ENCODE results near the gene ROCK2. TPM values are rescaled to one million over a fixed set of nuclear protein-coding genes. Genes with fewer than 3 reads are reported as not detected.
A peak's percentile ranks its signal among the peaks of the same experiment; 100 is the strongest.

The ROCK2 gene
- total and polyA plus RNA-seq, 9 of the 15 experiments (the other 6 are each of a cell fraction or from before 2014, with no cell fraction given), result 4.9 to 30.6 (median 14.3) TPM

GRCh38 chr2:11234309-11234708 lies 110.1 kb downstream of the ROCK2 start:
- Histone ChIP-seq H3K4me3 (no peak overlapping the region), H3K9me3 (replicated peaks; ENCODE audit: control insufficient read depth, insufficient read depth, low read depth, low read length) (no peaks in the 10 kb centered on the region), H3K9ac (ENCODE audit: insufficient read depth in 1 of 2, low read depth in 2 of 2, low read length in 2 of 2) (no peak overlapping the region), H3K4me1 (replicated peaks in 1 of 2; ENCODE audit: control insufficient read depth in 2 of 2, insufficient read depth in 2 of 2, low read length in 2 of 2) (no peaks in the 10 kb centered on the region; a peak in 1 of 5 replicates), H3K27me3 (ENCODE audit: control insufficient read depth in 2 of 2, insufficient read depth in 2 of 2, low read length in 2 of 2) (no peaks in the 10 kb centered on the region), H3K9me1 (ENCODE audit: control insufficient read depth, insufficient read depth, low read length) (no peaks in the 10 kb centered on the region), H3K79me2 (ENCODE audit: control insufficient read depth, insufficient read depth, low read length) (peaks cover 8% of the 10 kb centered on the region), H3K27ac (ENCODE audit: extremely low read depth, low read depth, low read length) (no peak overlapping the region), H3K4me2 (ENCODE audit: insufficient read depth, low read length) (no peak overlapping the region), H2AFZ (ENCODE audit: low read depth, low read length) (no peak overlapping the region), H3K36me3 (ENCODE audit: control insufficient read depth, insufficient read depth, low read length) (peaks cover 8% of the 10 kb centered on the region; the same call in 1 of the 3 replicates), H4K20me1 (replicated peaks; ENCODE audit: control insufficient read depth, insufficient read depth, low read length) (no peaks in the 10 kb centered on the region)
- intact Hi-C loops (cut with micrococcal nuclease) (loop anchor here (1.0 to 10.0 kb wide), 3 partner anchors 88 to 178 kb away; a partner anchor contains a TSS), in situ Hi-C loops (cut with MboI) (loop anchor here (25.0 kb wide), 1 partner anchor 178 kb away; no protein-coding TSS in a partner anchor)
- ATAC-seq, result no peak
- BruUV-seq (replicated peaks), result no TSS peak
- ChIA-PET POLR2A (no interaction called here), CTCF (ENCODE audit: low intra/inter-chr PET ratio) (interaction anchor here (1.0 to 2.8 kb wide), 2 partner anchors 178 to 348 kb away, joined by 3 to 23 read pairs; no protein-coding TSS in a partner anchor)
- WGBS (ENCODE audit: insufficient coverage, low coverage, missing lambda C conversion rate), result 0% methylated on average over 1 of the region's 1 CpG
- no peak for DNase-seq (ENCODE audit: extremely low read depth in 1 of 4, low spot score in 3 of 4)
- no peak for FAIRE-seq
- peak in 2 of 3 experiments; percentile 8 to 57; a peak in 3 of 6 replicates for TF ChIP-seq CTCF (IDR thresholded peaks at IDR 0.05 in 2 of 3, conservative IDR thresholded peaks at IDR 0.05 in 1 of 3; ENCODE audit: insufficient read depth in 2 of 3, low read depth in 1 of 3, low read length in 3 of 3)
- TF ChIP-seq ZBTB34 (CRISPR knock-in tag; IDR thresholded peaks at IDR 0.05), result no peak
- peak; percentile 89; the same call in 1 of the 2 replicates for TF ChIP-seq ARID3A (IDR thresholded peaks at IDR 0.05; ENCODE audit: borderline replicate concordance, low read depth, low read length)
- peak; percentile 58 for TF ChIP-seq DACH1 (IDR thresholded peaks at IDR 0.05; ENCODE audit: partially characterized antibody)
- TF ChIP-seq REST (IDR thresholded peaks at IDR 0.05; ENCODE audit: borderline replicate concordance), result peak; percentile 67; the same call in 1 of the 2 replicates
- TF ChIP-seq REST (CRISPR knock-in tag; IDR thresholded peaks at IDR 0.05; ENCODE audit: low read depth), result no peak
- no peak for TF ChIP-seq ELK3 (CRISPR knock-in tag; IDR thresholded peaks at IDR 0.05)
